Activated T-cell treated with anti-CD3 and anti-CD28 coated beads for 1 hour (primary cell): Measurements from ENCODE around the gene RCL1.

Experiments
- DNase-seq: peaks from one replicate; pipeline ENCODE4 v3.0.0-alpha.2; 2020; ENCODE audit warnings: low read depth

RCL1 gene

GRCh38 chr9:4842734-4843133 is 50.0 kb downstream of the RCL1 start:
- DNase-seq: no peak

DNA sequence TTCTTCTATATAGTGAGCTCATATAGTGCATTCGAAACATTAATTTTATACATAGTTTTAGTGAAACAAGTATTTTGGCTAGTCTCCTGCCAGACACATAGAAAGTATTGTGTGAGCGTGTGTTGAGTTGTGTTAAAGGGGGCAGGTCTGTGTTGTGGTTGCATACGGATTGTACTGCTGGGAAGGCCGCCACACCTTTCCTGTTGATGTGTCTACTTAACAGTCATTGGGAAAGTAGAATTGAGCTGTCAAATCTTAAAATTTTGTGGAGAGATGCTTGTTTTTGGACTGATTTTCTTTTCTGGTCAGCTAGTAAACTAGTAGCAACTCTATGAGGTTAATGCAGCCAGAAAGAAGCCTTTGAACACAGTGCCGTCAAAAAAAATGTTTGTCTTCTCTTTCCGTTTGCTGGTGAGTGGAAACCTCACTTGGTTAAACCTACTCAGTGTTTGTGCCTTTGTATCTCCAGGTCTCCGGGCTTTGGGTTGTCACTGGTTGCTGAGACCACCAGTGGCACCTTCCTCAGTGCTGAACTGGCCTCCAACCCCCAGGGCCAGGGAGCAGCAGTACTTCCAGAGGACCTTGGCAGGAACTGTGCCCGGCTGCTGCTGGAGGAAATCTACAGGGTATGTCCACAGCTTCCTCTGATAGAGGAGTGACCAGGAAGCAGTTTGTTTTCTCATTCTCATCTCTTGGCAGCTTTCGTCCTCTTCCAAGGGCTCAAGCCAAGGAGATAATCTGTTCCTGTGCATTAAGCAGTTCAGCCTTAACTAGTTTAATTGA is 51.5 kb downstream of the RCL1 start:
- DNase-seq: no peak

- no peak for DNase-seq
Observed at GRCh38 chr9:4849369-4849768, 56.6 kb downstream of the RCL1 start.

DNA sequence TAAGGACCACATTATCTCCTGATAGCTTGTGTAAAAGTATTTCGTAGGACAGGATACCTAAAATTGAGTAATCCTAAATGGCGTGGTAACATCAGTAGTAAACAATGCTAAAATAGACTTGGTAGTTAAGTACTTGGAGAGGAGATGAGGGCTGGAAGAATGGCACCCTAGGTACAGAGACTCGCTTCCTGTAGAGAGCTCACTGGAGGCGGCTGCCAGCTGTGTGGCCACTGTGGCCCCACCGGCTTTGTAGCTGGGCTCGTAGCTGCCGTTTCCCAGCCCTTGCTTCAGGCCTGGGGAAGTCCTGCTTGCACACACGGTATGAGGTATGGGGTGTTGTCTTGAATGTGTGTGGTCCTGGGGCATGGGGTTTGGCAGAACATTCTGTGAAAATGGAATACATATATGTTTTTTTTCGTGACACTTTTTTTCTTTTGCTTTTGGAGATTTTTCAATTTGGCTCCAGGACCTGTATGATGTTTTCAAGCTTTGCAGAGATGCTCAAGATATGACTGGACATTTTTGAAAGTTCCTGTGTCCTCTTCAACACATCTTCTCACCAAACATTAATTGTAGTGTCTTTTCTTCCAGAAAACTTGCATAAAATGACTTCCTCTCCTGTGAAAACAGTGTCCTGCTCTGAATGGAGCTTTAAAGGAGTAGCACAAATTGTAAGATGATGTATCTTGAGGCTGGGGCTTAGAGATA is 58.0 kb downstream of the RCL1 start:
- DNase-seq: no peak

DNA sequence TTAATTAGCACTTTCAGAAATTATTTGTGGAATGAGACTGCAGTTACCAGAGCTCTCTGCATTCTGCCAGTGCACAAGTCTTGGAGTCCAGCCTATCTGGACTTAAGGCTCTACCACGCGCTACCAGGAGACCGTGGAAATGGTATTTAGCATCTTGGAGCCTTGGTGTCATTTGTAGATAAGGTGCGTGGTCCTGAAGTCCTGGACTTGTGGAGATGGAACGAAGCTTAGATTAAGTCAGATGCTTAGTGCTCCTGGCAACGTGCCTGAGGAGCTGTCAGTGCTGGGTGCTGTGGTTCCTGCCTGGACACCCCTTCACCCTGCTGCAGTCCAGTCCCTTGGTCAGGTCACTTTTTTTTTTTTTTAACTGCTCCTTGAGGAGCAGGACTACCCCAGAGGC is 59.7 kb downstream of the RCL1 start:
- DNase-seq: no peak

GRCh38 chr9:4854265-4854590 is 61.5 kb downstream of the RCL1 start:
- no peak for DNase-seq

- DNase-seq: no peak
Observed at GRCh38 chr9:4855841-4856240, 63.1 kb downstream of the RCL1 start.

DNA sequence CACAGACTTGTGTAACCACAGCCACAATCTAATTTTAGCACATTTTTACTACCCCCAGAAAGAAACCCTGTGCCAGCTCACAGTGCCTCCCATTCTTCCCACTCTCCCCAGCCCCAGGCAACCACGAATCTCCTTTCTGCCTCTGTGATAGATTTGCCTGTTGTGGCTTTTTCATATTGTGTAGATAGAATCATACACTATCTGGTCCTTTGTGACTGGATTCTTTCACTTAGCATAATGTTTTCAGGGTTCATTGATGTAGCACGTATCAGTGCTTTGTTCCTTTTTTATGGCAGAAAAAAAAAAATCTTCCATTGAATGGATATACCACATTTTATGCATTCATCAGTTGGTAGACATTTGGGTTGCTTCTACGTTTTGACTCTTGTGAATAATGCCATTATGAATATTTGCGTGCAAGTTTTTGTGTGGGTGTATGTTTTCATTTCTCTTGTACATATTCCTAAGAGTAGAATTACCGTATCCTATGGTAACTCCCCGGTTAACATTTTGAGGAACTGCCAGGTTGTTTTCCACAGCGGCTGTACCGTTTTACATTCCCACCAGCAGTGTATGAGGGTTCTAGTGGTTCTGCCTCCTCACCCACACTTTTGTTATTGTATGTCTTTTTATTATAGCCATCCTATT is 64.5 kb downstream of the RCL1 start:
- DNase-seq: no peak

GRCh38 chr9:4859035-4859434 is 66.3 kb downstream of the RCL1 start:
- DNase-seq: no peak

- DNase-seq: no peak
Observed at GRCh38 chr9:4860383-4860782, 67.6 kb downstream of the RCL1 start.

DNA sequence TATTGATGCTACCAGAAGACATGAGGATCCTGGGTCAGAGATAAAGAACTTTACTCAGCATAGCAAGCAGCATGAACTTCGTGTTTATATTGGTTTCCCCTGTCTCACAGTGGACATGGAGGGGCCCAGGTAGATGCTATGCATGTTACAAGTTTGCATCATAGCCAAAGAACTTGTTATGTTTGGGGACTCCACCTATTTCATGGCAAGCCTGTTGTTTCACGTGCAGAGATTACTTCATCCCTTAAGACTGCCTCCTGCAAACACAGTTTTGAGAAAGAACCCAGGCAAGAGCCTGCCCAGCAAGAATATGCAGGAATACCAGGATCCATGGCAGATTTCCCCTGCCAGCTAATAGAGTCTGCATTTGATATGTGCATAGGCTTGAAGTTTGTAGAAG is 68.4 kb downstream of the RCL1 start:
- no peak for DNase-seq

DNA sequence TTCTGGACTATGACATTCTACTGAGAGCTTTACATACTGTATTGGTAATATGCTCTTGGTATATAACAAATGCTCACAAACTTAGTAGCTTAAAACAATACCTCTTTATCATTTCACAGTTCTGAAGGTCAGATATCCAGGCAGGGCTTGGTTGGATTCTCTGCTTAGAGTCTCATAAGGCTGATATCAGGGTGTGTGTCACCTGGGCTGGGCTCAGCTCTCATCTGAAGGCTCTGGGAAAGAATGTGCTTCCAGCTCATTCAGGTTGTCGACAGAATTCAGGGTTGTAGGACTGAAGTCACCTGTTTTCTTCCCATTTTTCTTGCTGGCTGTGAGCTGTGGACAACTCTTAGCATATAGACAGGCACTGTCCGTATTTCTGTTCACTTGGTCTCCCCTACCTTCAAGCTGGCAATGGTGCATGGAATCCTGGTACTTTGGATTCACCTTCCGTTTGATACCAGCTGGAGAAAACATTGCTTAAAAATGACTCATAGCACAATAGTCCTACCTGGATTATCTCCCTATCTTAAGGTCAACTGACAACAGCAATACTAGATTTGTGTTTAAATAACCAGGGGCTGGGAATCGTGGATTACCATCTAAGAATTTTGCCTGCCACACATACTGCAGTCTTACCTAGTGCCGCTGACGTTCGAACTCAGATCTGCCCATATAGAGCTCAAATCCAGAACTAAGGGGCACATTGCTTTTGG is 69.2 kb downstream of the RCL1 start:
- DNase-seq: no peak

DNA sequence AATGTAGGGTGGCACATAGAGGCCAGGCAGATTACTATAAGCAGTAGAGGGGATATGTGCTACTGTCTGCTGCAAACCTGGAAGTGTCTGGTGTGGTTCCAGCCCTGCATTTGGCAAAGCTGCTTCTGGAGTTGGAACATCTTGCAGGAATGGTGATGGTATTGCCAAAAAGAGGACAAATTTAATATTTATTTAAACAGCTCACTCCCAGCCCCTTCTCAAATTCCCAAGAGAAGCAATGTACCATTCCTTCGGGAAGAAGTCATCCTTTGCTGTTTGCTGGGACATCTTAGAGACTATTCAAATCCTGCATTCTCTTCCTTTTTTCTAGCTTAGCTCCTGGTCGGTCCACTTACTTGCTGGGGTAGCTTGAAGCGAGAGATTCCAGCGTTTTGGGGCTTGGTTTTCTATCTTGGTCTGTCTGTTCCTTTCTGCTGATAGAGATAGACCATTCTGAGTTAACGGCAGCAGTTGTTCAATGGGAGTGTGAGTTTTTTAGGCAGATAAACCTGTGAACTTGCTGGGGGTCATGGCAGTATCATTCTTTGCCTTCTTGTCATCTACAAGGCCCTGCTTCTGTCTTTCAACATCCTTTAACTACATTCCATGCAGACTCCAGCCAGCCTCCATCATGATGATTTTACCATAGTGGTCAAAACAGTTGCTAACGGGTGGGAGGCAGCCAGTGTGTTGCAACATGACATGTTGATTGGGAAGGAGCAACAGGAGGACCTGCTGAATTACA is 69.9 kb downstream of the RCL1 start:
- no peak for DNase-seq

DNA sequence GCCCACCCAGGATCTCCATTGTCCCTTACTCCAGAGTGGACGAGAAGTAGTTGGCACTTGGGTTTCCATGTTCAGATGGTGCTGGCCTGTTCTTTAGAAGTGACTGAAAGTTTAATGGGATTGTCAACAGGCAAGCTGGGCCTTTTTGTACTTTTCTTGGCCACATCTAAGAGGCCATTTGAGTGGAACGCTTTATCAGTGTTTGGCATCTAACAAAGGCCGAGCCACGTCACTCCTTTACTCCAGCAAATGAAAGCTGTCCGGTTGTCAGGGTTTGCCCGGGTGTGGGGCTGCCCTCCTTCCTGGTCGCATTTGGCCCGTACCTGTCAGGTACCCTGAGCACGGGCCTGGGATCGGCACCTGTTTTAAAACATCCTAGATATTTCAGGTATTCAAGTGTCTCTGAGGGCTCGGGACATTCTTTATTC is 71.5 kb downstream of the RCL1 start:
- no peak for DNase-seq

DNA sequence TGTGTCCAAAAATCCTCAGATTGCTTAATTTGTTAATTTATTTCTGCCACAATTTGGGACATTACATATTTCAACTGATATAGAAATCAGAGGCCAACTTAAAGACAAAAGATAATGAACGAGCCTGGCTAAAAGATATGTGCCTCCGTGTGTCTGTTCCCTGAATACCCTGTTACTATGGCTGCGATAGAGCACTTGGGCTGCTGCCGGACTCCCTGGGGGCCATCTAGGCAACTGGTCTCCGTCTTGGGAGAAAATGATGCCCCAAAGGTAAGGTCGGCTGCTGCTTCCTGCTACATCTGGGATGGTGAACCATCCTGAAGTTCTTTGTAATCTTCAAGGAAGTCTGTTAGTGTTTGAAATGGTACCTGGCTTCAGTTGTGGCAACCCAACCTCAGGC is 72.0 kb downstream of the RCL1 start:
- DNase-seq: no peak

DNA sequence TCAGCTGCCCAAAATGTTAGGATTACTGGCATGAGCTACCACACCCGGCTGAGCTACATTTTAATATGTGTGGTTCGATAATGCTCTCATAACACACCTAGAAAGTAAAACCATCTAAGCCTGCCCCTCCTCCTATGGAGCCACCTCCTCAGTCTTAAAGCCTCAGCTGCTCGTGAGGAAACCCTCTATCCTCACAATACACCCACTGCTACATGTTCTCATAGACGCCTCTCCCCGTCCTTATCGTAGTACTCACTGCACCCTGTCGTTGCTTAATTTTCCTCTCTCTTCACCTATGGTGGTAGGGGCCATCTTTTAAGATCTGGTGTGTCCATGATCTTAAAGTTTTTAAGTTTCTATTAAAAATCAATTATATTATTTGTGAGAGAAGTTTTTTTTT is 72.9 kb downstream of the RCL1 start:
- no peak for DNase-seq

DNA sequence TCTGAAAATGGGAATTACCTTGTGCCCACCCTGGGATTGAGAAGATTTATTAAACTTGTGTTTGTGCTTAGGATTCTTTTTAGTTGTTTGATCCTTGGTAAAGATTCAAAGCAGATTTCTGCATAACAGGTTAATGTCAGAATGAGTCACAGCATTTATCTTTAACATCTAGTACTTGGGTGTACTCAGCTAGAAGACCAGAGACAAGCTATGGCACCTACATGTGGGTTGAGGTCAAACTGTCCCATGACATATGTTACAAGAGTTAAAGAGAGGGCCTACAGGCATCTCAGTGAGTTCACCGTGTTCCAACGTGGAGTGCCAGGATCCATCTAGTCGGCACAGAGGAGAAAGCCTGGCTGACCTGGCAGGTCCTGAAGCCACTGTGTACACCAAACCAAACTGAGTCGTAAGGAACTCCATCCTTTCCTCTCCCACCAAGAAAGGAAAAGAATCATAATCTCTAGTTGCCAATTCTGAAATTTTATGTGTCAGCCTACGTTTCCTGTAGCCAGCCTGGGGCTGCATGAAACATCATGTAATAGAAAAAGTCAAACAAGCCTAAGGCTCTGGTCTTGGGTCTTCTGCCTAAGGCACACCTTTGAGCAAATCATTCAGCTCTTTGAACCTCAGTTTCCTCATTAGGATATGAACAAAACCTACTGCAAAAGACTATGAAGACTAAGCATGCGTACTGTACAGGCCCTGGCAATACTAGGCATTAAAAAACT is 73.7 kb downstream of the RCL1 start:
- no peak for DNase-seq

DNA sequence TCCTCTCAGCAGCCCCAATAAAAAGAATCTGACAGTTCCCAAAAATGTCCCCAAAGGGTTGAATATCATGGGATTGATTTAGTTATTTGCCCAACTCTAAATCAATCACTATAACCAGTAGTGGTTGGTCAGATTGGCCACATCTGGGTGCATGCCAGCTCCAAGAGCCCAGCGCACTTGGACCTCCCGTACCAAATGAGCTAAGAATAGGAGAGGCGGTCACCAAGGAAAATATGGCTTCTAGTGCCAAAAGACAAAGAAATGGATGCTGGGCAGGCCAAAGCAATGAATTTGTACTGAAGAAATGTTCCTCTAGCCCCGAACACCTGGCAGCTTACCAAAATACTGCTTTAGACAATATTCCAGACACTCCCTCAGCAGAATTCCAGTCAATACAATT is 80.3 kb downstream of the RCL1 start:
- DNase-seq: no peak

GRCh38 chr9:4875559-4875958 is 82.8 kb downstream of the RCL1 start:
- no peak for DNase-seq

GRCh38 chr9:4879115-4879558 is 86.4 kb downstream of the RCL1 start:
- DNase-seq: no peak

GRCh38 chr9:4883326-4883873 is 90.7 kb downstream of the RCL1 start:
- DNase-seq: no peak
